RWPE1 (cell line): ENCODE results near the gene RARA.
"Not testable (repeated sequence)": the region's sequence is repeated elsewhere in the genome, so short reads cannot be mapped to it uniquely, and the experiment has no call there.

Experiments used
- CTCF ChIA-PET: fragments of 350-600 bp; sonication (Branson Sonifier 250); formaldehyde crosslinking; extraction: SDS; loops from one replicate; lab custom pipeline; 2021; lab: Yijun Ruan, JAX
- POLR2A ChIA-PET: fragments of 400-600 bp; formaldehyde crosslinking; extraction: SDS; loops from one replicate; lab custom pipeline; 2020; ENCODE audit warnings: antibody characterized with exemption; ENCODE audit not compliant: low non-redundant PET; lab: Yijun Ruan, JAX
- DNase-seq: peaks from one replicate; pipeline ENCODE4 v3.0.0; 2012; ENCODE audit warnings: low spot score
- H3K27ac ChIP-seq: fragments of 450-650 bp; 2 replicates; pipeline ENCODE4 v1.5.1; 2017
- CTCF ChIP-seq: fragments of 450-650 bp; conservative IDR thresholded peaks from 2 replicates; pipeline ENCODE4 v1.5.1; 2017; ENCODE audit warnings: low read depth, mild to moderate bottlenecking

RARA gene

GRCh38 chr17:40363111-40363827 lies 54.3 kb downstream of the RARA start:
- TF ChIP-seq CTCF = no peak
- POLR2A ChIA-PET = interaction anchor here (0.8 kb wide), 1 partner anchor 15 kb away, joined by 4 read pairs; no protein-coding TSS in a partner anchor
- CTCF ChIA-PET = interaction anchor here (0.6 to 1.1 kb wide), 2 partner anchors 14 to 170 kb away, joined by 3 to 8 read pairs; no protein-coding TSS in a partner anchor
- H3K27ac ChIP-seq = no peak overlapping the region
- DNase-seq = no peak

GRCh38 chr17:40364121-40364861 lies 55.3 kb downstream of the RARA start, which contains the start of gene GJD3:
TSS of gene GJD3 (minus strand) at chr17:40364737. CDS start at chr17:40363815, 922 bp downstream.
- no peak for DNase-seq
- POLR2A ChIA-PET = interaction anchor here (0.6 kb wide), 1 partner anchor 197 kb away, joined by 3 read pairs; no protein-coding TSS in a partner anchor
- CTCF ChIA-PET = interaction anchor here (0.6 to 1.2 kb wide), 5 partner anchors 22 to 51 kb away, joined by 3 to 7 read pairs (median 4); no protein-coding TSS in a partner anchor
- TF ChIP-seq CTCF = no peak
- no peak within 1 kb of the TSS for H3K27ac ChIP-seq

- ChIA-PET CTCF (interaction anchor here (0.6 to 1.5 kb wide), 8 partner anchors 22 to 169 kb away, joined by 3 to 7 read pairs (median 4); partner anchors contain the start of gene TOP2A), POLR2A (interaction anchor here (0.6 kb wide), 1 partner anchor 198 kb away, joined by 3 read pairs; no protein-coding TSS in a partner anchor)
- DNase-seq = no peak
- TF ChIP-seq CTCF = no peak
- no peak overlapping the region for H3K27ac ChIP-seq
Measured at GRCh38 chr17:40364906-40365305, 55.9 kb downstream of the RARA start.

- no peak overlapping the region for H3K27ac ChIP-seq
- POLR2A ChIA-PET = interaction anchor here (0.6 kb wide), 1 partner anchor 82 kb away, joined by 3 read pairs; no protein-coding TSS in a partner anchor
- no peak for DNase-seq
- no peak for TF ChIP-seq CTCF
- CTCF ChIA-PET = interaction anchor here (1.5 kb wide), 1 partner anchor 167 kb away, joined by 3 read pairs; no protein-coding TSS in a partner anchor
Measured at GRCh38 chr17:40366076-40366860, 57.3 kb downstream of the RARA start.

GRCh38 chr17:40366861-40367518 lies 58.0 kb downstream of the RARA start:
- POLR2A ChIA-PET = no interaction called here
- DNase-seq = no peak
- CTCF ChIA-PET = no interaction called here
- H3K27ac ChIP-seq = no peak overlapping the region
- no peak for TF ChIP-seq CTCF

GRCh38 chr17:40367728-40368127 lies 58.7 kb downstream of the RARA start:
- POLR2A ChIA-PET, H3K27ac ChIP-seq, CTCF ChIA-PET, DNase-seq: not testable (repeated sequence)
